Measurements from ENCODE around the gene NFIX.

Gene NFIX

DNA sequence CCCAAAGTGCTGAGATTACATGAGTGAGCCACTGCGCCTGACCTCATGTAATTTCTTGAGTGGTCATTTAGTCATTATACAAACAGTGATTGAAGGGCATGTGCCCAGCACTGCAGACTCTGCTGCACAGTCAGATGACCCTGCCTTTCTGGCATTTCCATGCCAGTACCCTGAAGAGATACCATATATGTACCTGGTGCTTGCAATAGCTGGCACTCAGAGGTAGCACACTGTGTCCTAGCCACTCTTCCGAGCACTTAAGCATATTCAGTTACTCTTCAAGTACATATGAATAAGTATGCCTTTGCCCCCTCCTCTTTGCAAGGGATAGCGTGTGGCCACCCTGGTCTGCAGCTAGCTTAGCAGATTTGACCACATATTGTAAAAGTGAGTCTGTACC is 139.4 kb downstream of the NFIX start:
- DNase-seq: no peak

DNA sequence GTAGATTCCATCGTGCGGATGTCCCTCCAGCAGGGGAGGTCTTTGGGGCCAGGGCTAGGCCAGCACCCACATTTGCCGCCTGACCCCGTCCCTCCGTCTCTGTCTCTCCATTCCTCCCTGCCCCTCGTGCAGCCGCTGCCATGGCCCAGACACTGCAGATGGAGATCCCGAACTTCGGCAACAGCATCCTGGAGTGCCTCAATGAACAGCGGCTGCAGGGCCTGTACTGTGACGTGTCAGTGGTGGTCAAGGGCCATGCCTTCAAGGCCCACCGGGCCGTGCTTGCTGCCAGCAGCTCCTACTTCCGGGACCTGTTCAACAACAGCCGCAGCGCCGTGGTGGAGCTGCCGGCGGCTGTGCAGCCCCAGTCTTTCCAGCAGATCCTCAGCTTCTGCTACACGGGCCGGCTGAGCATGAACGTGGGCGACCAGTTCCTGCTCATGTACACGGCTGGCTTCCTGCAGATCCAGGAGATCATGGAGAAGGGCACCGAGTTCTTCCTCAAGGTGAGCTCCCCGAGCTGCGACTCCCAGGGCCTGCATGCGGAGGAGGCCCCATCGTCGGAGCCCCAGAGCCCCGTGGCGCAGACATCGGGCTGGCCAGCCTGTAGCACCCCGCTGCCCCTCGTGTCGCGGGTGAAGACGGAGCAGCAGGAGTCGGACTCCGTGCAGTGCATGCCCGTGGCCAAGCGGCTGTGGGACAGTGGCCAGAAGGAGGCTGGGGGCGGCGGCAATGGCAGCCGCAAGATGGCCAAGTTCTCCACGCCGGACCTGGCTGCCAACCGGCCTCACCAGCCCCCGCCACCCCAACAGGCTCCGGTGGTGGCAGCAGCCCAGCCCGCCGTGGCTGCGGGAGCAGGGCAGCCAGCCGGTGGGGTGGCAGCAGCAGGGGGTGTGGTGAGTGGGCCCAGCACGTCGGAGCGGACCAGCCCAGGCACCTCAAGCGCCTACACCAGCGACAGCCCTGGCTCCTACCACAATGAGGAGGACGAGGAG is 140.1 kb downstream of the NFIX start:
- DNase-seq: no peak

DNA sequence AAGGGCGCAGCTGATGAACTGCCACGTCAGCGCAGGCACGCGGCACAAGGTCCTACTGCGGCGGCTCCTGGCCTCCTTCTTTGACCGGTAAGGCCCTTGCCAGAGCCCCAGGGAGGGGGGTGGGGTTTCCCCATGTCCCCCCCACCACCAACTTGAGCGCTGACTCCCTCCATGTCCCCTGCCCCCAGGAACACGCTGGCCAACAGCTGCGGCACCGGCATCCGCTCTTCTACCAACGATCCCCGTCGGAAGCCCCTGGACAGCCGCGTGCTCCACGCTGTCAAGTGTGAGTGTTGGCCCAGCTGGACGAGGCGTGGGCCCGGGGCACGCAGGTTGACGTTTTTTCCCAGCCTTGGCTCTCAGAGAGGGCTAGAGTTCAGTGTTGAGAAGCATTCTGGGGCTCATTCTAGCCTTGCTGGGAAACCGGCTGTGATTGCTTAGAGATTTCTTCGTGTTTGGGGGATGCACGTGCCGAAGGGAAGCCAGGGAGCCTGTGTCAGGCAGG is 142.1 kb downstream of the NFIX start:
- DNase-seq: no peak

DNA sequence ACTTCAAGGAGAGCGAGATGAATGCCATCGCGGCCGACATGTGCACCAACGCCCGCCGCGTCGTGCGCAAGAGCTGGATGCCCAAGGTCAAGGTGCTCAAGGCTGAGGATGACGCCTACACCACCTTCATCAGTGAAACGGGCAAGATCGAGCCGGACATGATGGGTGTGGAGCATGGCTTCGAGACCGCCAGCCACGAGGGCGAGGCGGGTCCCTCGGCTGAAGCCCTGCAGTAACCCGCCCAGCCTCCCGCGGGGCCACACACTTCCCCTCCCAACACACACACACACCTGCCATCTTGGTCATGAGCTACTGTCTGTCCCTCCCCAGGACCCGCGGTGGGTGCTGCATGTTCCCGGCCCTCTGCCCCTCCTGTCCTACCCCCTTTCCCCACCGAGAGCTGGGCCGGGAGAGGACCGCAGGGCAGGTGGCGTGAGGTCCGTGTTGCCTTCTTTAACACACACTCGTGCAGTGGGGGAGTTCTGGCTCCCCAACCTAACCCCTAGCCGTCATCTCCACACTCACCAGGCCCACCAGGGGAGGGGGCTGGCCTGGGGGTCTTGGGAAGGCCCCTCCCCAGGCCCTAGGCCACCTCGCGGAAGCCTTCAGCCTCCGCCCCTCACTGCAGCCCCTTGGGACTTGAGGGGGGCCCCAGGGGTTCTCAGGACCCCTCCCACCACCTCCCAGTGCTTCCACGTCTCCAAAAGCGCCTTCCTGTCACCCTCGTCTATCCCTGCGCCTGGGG is 143.1 kb downstream of the NFIX start:
- DNase-seq: no peak

DNA sequence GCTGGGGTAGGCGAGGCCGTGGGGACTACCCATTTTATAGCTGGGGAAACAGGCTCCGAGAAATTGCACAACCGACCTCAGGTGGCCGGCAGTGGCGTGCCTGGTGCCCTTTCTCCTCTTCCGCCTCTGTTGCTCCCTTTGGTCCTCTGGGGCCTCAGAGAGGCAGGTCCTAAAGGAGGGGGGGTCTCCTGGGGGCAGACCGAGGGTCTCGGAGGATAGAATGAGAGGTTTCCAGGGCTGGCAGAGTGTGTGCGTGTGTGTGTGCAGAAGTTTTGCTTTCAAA is 143.6 kb downstream of the NFIX start:
- DNase-seq: no peak

DNA sequence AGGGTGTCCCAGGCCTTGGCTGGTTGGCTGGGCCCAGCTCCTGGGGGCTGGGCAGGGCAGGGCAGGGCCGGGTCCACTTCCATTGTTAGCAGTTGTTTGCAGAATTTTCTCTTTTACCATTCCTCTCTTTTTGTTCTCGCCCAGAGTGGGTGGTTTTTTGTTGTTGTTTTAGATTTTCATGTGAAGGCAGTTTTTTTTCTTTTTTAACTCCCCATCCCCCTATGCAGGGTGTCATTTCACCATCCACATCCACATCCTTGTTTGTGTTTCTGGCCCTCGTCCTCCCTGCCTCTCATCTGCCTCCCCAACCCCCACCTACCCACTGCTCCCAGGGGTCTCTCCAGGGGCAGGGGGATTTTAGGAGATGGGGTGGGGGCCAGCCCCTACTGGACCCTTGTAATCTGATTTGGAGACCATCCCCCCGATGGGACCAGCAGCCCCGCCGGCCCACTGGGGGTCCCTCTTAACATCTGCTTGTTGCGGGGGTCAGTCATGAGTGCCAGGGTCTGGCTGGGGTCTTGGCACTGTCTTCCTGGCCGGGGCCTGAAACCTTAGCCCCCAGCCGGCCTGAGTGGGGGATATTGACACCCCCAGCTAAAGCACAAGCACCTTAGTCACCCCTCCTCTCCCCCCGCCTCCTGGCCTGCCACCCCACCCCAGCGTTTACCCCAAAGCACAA is 144.5 kb downstream of the NFIX start:
- no peak for DNase-seq

DNA sequence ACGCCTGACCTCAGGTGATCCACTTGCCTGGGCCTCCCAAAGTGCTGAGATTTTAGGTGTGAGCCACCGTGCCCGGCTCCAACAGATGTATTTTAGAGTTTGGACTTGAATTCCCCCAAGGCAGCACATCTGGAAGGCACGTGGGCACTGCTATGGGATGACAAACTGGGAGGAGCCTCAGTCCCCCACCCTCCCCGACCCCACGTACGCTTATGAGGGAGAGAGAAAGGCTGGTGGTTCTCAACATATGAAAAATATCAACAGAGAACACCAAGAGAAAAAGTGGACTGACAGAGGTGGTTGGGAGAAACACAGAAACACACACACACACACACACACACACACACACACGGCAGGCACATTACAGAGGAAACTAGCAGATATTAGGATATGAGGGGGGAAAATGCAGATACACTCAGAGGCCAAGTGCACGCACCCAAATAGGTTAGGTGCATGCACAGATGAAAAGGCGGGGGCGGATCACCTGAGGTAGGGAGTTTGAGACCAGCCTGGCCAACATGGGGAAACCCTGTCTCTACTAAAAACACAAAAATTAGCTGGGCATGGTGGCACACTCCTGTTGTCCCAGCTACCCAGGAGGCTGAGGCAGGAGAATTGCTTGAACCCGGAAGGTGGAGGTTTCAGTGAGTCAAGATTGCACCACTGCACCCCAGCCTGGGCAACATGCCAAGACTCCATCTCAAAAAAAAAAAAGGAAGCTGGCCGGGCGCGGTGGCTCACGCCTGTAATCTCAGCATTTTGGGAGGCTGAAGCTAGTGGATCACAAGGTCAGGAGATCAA is 151.7 kb downstream of the NFIX start:
- DNase-seq: no peak

All from NCI-H1417 (cell line).